Endothelial cell of umbilical vein (primary cell): Measurements from ENCODE around the gene TSBP1. TPM values are rescaled to one million over a fixed set of nuclear protein-coding genes. Genes with fewer than 3 reads are reported as not detected.
"Not testable (repeated sequence)": the region's sequence is repeated elsewhere in the genome, so short reads cannot be mapped to it uniquely, and the experiment has no call there.

Experiments used
- BruUV-seq: library from RNA; stranded (reverse); fragments of 400-500 nt; replicated peaks from 2 replicates; lab custom pipeline; 2021; lab: Mats Ljungman, UMichigan
- CTCF ChIA-PET: fragments of 300-600, 350-600 bp; sonication (Branson Sonifier 250); formaldehyde crosslinking; loops from one replicate; lab custom pipeline; 2021; ENCODE audit warnings: antibody characterized with exemption, inconsistent platforms; lab: Charles Lee
- POLR2A ChIA-PET: fragments of 300-600, 350-600 bp; sonication (Branson Sonifier 250); formaldehyde crosslinking; loops from one replicate; lab custom pipeline; 2021; ENCODE audit warnings: antibody characterized with exemption, inconsistent platforms; lab: Charles Lee
- DNase-seq: peaks from one replicate; pipeline ENCODE4 v3.0.0-alpha.2; 2011; ENCODE audit warnings: low read depth, low spot score
- FAIRE-seq: peaks from 2 replicates; lab custom pipeline; 2011; peaks lifted over from hg19 to GRCh38; lab: Jason Lieb, UNC
- H2AFZ ChIP-seq: 2 replicates; pipeline ENCODE4 v1.6.0; 2012; ENCODE audit warnings: low read depth, low read length, control low read depth, inconsistent platforms
- H3K27ac ChIP-seq: 2 replicates; pipeline ENCODE4 v1.5.1; 2011; ENCODE audit warnings: low read depth, mild to moderate bottlenecking, control low read depth, low read length, moderate library complexity; ENCODE audit not compliant: insufficient read depth
- H3K27me3 ChIP-seq, 2 experiments: 2 replicates each; pipeline versions ENCODE4 v1.6.0 to v1.6.1; 2011; ENCODE audit warnings: low read length in 2 of 2, mixed read lengths in 1 of 2; ENCODE audit not compliant: control insufficient read depth in 2 of 2, insufficient read depth in 2 of 2
- H3K36me3 ChIP-seq, 2 experiments: 2 replicates in 1 of 2; 3 replicates in 1 of 2; pipeline ENCODE4 v1.5.1; 2011; ENCODE audit warnings: low read length in 2 of 2, mild to moderate bottlenecking in 1 of 2, moderate library complexity in 1 of 2; ENCODE audit not compliant: control insufficient read depth in 2 of 2, insufficient read depth in 2 of 2; ENCODE audit errors: extremely low read depth in 1 of 2
- H3K4me1 ChIP-seq: 3 replicates; pipeline ENCODE4 v1.5.1; 2011; ENCODE audit warnings: mild to moderate bottlenecking, low read length; ENCODE audit not compliant: control insufficient read depth, insufficient read depth; ENCODE audit errors: extremely low read depth
- H3K4me2 ChIP-seq: 2 replicates; pipeline ENCODE4 v1.6.1; 2011; ENCODE audit warnings: low read length, control low read depth, mixed read lengths; ENCODE audit not compliant: insufficient read depth
- H3K4me3 ChIP-seq, 3 experiments: fragments of 200-600 bp in 1 of 3; sonication (generic), shearing (Covaris generic) in 1 of 3; replicated peaks in 1 of 3; 2 replicates each; pipeline ENCODE4 v1.5.1; 2011 to 2016; ENCODE audit warnings: control low read depth in 3 of 3, low read length in 3 of 3, mild to moderate bottlenecking in 2 of 3, inconsistent platforms in 1 of 3, low read depth in 1 of 3, moderate library complexity in 1 of 3; ENCODE audit not compliant: insufficient read depth in 1 of 3
- H3K79me2 ChIP-seq: 2 replicates; pipeline ENCODE4 v1.6.0; 2012; ENCODE audit warnings: low read length, inconsistent platforms; ENCODE audit not compliant: control insufficient read depth, insufficient read depth
- H3K9ac ChIP-seq: replicated peaks from 2 replicates; pipeline ENCODE3; 2011; ENCODE audit warnings: low read length, control low read depth; ENCODE audit not compliant: insufficient read depth; ENCODE audit errors: extremely low read depth
- H3K9me1 ChIP-seq: replicated peaks from 3 replicates; pipeline ENCODE4 v1.6.0; 2011; ENCODE audit warnings: mild to moderate bottlenecking, low read length; ENCODE audit not compliant: control insufficient read depth, insufficient read depth; ENCODE audit errors: extremely low read depth
- H3K9me3 ChIP-seq: replicated peaks from 2 replicates; pipeline ENCODE4 v1.5.1; 2012; ENCODE audit warnings: low read length, inconsistent platforms; ENCODE audit not compliant: control insufficient read depth, insufficient read depth
- H4K20me1 ChIP-seq: replicated peaks from 2 replicates; pipeline ENCODE3; 2011; ENCODE audit warnings: mild to moderate bottlenecking, low read length; ENCODE audit not compliant: control insufficient read depth, insufficient read depth; ENCODE audit errors: extremely low read depth
- CTCF ChIP-seq, 2 donors: IDR thresholded peaks; 1 replicate in 1 of 2; 2 replicates in 1 of 2; pipeline ENCODE4 v1.5.1; 2011; ENCODE audit warnings: low read length in 2 of 2, mild to moderate bottlenecking in 2 of 2, moderate library complexity in 2 of 2, control low read depth in 1 of 2, inconsistent platforms in 1 of 2, low read depth in 1 of 2; ENCODE audit not compliant: insufficient read depth in 1 of 2; ENCODE audit errors: extremely low read depth in 1 of 2
- EZH2 ChIP-seq: IDR thresholded peaks from 2 replicates; pipeline ENCODE4 v1.6.1; 2012; ENCODE audit warnings: borderline replicate concordance, low read depth, mild to moderate bottlenecking, moderate library complexity, low read length, inconsistent platforms; ENCODE audit not compliant: severe bottlenecking
- FOS ChIP-seq: IDR thresholded peaks from 2 replicates; pipeline ENCODE4 v1.6.1; 2011; ENCODE audit warnings: mild to moderate bottlenecking, low read length, moderate library complexity, borderline replicate concordance; ENCODE audit not compliant: insufficient read depth
- GATA2 ChIP-seq: IDR thresholded peaks from 2 replicates; pipeline ENCODE4 v1.7.0; 2011; ENCODE audit warnings: low read depth, mild to moderate bottlenecking, moderate library complexity, mixed read lengths, low read length; ENCODE audit not compliant: insufficient read length, insufficient read depth
- JUN ChIP-seq: IDR thresholded peaks from 2 replicates; pipeline ENCODE4 v1.6.1; 2011; ENCODE audit warnings: borderline replicate concordance, low read depth; ENCODE audit not compliant: insufficient read length, insufficient read depth
- MAX ChIP-seq: IDR thresholded peaks from 2 replicates; pipeline ENCODE4 v1.6.1; 2011; ENCODE audit not compliant: insufficient read depth, insufficient read length
- MYC ChIP-seq: IDR thresholded peaks from one replicate; pipeline ENCODE4 v1.6.1; 2011; ENCODE audit warnings: mild to moderate bottlenecking, low read depth, low read length
- POLR2A ChIP-seq: IDR thresholded peaks from 2 replicates; pipeline ENCODE4 v1.6.1; 2012; ENCODE audit warnings: low read depth, mild to moderate bottlenecking, control low read depth, low read length
- POLR2AphosphoS5 ChIP-seq: IDR thresholded peaks from 2 replicates; pipeline ENCODE4 v1.6.1; 2012; ENCODE audit warnings: low read depth, mild to moderate bottlenecking, control low read depth, low read length, moderate library complexity; ENCODE audit not compliant: insufficient read depth
- dilution Hi-C: fragments of 300-500 bp; cut with MboI; formaldehyde crosslinking; loops from one replicate; pipeline ENCODE4 v1.15.0; 2019; ENCODE audit warnings: low sequenced_read_pairs; ENCODE audit not compliant: extremely low pct_ligation_motif_present
- intact Hi-C: fragments of 100-400 bp; cut with micrococcal nuclease; formaldehyde crosslinking; loops from one replicate; pipeline ENCODE4 v1.10.0; 2022
- polyA plus RNA-seq, 4 experiments: library from polyadenylated mRNA; depleted of rRNA in 3 of 4; stranded (reverse) in 3 of 4; unstranded in 1 of 4; fragments of >200 nt; gene quantifications; 2 replicates each; pipeline versions ENCODE4 v1.2.1 to v1.2.3, GENCODE V29; 2011 to 2012; ENCODE audit warnings: missing spikeins in 1 of 4
- total RNA-seq: library from RNA; stranded (reverse); gene quantifications from 2 replicates; pipeline ENCODE4 v1.2.3, GENCODE V29; 2021

The TSBP1 gene
- total and polyA plus RNA-seq, 2 donors (not counting 3 experiments of a cell fraction or from before 2014, with no cell fraction given), result not detected

GRCh38 chr6:32273801-32274577 is 97.7 kb downstream of the TSBP1 start:
- DNase-seq, H3K9me3 ChIP-seq, H2AFZ ChIP-seq, H3K4me1 ChIP-seq, H3K9ac ChIP-seq, intact Hi-C loops, H3K27me3 ChIP-seq, H3K4me3 ChIP-seq, POLR2A ChIA-PET, H3K79me2 ChIP-seq, BruUV-seq, H4K20me1 ChIP-seq, FAIRE-seq, H3K36me3 ChIP-seq, H3K4me2 ChIP-seq, H3K27ac ChIP-seq, CTCF ChIA-PET, H3K9me1 ChIP-seq: not testable (repeated sequence)
- dilution Hi-C loops, result loop anchor here (25.0 kb wide), 1 partner anchor 138 kb away; the partner anchor contains the start of gene BTNL2

GRCh38 chr6:32271429-32271828 is 100.3 kb downstream of the TSBP1 start:
- FAIRE-seq, result no peak
- H3K79me2 ChIP-seq, result no peaks in the 10 kb centered on the region

More at GRCh38 chr6:32271429-32271828, 100.3 kb downstream of the TSBP1 start:
- ChIA-PET CTCF (no interaction called here), POLR2A (no interaction called here)
- Histone ChIP-seq H3K4me1 (no peaks in the 10 kb centered on the region), H3K9me1 (no peaks in the 10 kb centered on the region), H3K4me3 (no peak overlapping the region), H3K9ac (no peak overlapping the region), H3K27ac (no peak overlapping the region), H3K27me3 (peaks cover 0 to 4% of the 10 kb centered on the region in 2 experiments), H3K4me2 (no peak overlapping the region), H4K20me1 (no peaks in the 10 kb centered on the region), H2AFZ (no peak overlapping the region), H3K36me3 (no peaks in the 10 kb centered on the region), H3K9me3 (no peaks in the 10 kb centered on the region)
- dilution Hi-C loops, result loop anchor here (25.0 kb wide), 1 partner anchor 141 kb away; the partner anchor contains the start of gene BTNL2
- BruUV-seq, result no TSS peak
- no peak for TF ChIP-seq MYC
- no peak for TF ChIP-seq POLR2AphosphoS5
- no peak for TF ChIP-seq FOS
- TF ChIP-seq JUN, result no peak
- no peak for TF ChIP-seq CTCF (IDR thresholded peaks at IDR 0.05; ENCODE audit: extremely low read depth in 1 of 2, insufficient read depth in 1 of 2, low read depth in 1 of 2, low read length in 2 of 2)
- no peak for TF ChIP-seq EZH2
- TF ChIP-seq POLR2A, result no peak
- no peak for TF ChIP-seq MAX
- TF ChIP-seq GATA2, result no peak
- intact Hi-C loops, result no loop called here
- DNase-seq, result no peak
